ENCODE measurements around the gene RNU5B-1.
A peak's percentile ranks its signal among the peaks of the same experiment; 100 is the strongest.
"Not testable (repeated sequence)": the region's sequence is repeated elsewhere in the genome, so short reads cannot be mapped to it uniquely, and the experiment has no call there.

RNU5B-1 gene

GRCh38 chr15:65304381-65305149, at the start of gene RNU5B-1:
Gene RNU5B-1 (plus strand): TSS chr15:65304677.
- DNase-seq, result peak; percentile 90

GRCh38 chr15:65254758-65255157, 49.7 kb upstream of the RNU5B-1 start:
- DNase-seq, result no peak

- no peak for DNase-seq
Observed at GRCh38 chr15:65255486-65256140, 48.9 kb upstream of the RNU5B-1 start.

- no peak for DNase-seq
Observed at GRCh38 chr15:65258375-65259262, 45.9 kb upstream of the RNU5B-1 start.

- DNase-seq, result no peak
Observed at GRCh38 chr15:65259367-65259797, 45.1 kb upstream of the RNU5B-1 start.

- no peak for DNase-seq
Observed at GRCh38 chr15:65260968-65261367, 43.5 kb upstream of the RNU5B-1 start.

GRCh38 chr15:65263313-65263712, 41.2 kb upstream of the RNU5B-1 start:
- no peak for DNase-seq

- DNase-seq, result no peak
Observed at GRCh38 chr15:65264863-65265430, 39.5 kb upstream of the RNU5B-1 start.

GRCh38 chr15:65266469-65266868, 38.0 kb upstream of the RNU5B-1 start:
- no peak for DNase-seq

- no peak for DNase-seq
Observed at GRCh38 chr15:65268411-65268810, 36.1 kb upstream of the RNU5B-1 start.

- not testable (repeated sequence) for DNase-seq
Observed at GRCh38 chr15:65270811-65271545, 33.5 kb upstream of the RNU5B-1 start.

- DNase-seq, result no peak
Observed at GRCh38 chr15:65275104-65275727, 29.3 kb upstream of the RNU5B-1 start.

GRCh38 chr15:65275728-65276126, 28.8 kb upstream of the RNU5B-1 start:
- DNase-seq, result no peak

GRCh38 chr15:65277015-65277414, 27.5 kb upstream of the RNU5B-1 start:
- DNase-seq, result no peak

GRCh38 chr15:65278480-65278879, 26.0 kb upstream of the RNU5B-1 start:
- DNase-seq, result no peak

- DNase-seq, result no peak
Observed at GRCh38 chr15:65285291-65286068, 19.0 kb upstream of the RNU5B-1 start.

- peak; percentile 72 for DNase-seq
Observed at GRCh38 chr15:65286069-65286703, 18.3 kb upstream of the RNU5B-1 start.

GRCh38 chr15:65286704-65287519, 17.6 kb upstream of the RNU5B-1 start, which contains the start of gene PARP16:
Gene PARP16 (minus strand): TSS chr15:65286883. CDS start chr15:65286426, 457 bp downstream.
- DNase-seq, result peak; percentile 95

GRCh38 chr15:65287520-65287855, 17.0 kb upstream of the RNU5B-1 start:
- DNase-seq, result no peak

All from activated CD8-positive, alpha-beta memory T cell treated with anti-CD3 and anti-CD28 coated beads, Interleukin-2, amount 50 U/mL, for 48 hours (primary cell).